ENCODE measurements around the gene ABHD2.
"Not testable (repeated sequence)": the region's sequence is repeated elsewhere in the genome, so short reads cannot be mapped to it uniquely, and the experiment has no call there.

Gene ABHD2

GRCh38 chr15:89099968-89100367, 11.7 kb downstream of the ABHD2 start:
- DNase-seq = no peak

GRCh38 chr15:89101302-89102193, 13.3 kb downstream of the ABHD2 start:
- DNase-seq = no peak

- no peak for DNase-seq
Observed at GRCh38 chr15:89103481-89104171, 15.4 kb downstream of the ABHD2 start.

GRCh38 chr15:89104172-89104564, 15.9 kb downstream of the ABHD2 start:
- no peak for DNase-seq

GRCh38 chr15:89105147-89105546, 16.9 kb downstream of the ABHD2 start:
- DNase-seq = no peak

- no peak for DNase-seq
Observed at GRCh38 chr15:89106200-89106599, 17.9 kb downstream of the ABHD2 start.

GRCh38 chr15:89107984-89108383, 19.7 kb downstream of the ABHD2 start:
- no peak for DNase-seq

GRCh38 chr15:89108835-89109234, 20.6 kb downstream of the ABHD2 start:
- no peak for DNase-seq

GRCh38 chr15:89109238-89109637, 21.0 kb downstream of the ABHD2 start:
- DNase-seq = no peak

GRCh38 chr15:89110060-89110459, 21.8 kb downstream of the ABHD2 start:
- DNase-seq = no peak

GRCh38 chr15:89111352-89111751, 23.1 kb downstream of the ABHD2 start:
- DNase-seq = no peak

GRCh38 chr15:89111961-89112340, 23.7 kb downstream of the ABHD2 start:
- DNase-seq = no peak

GRCh38 chr15:89112341-89112971, 24.2 kb downstream of the ABHD2 start:
- DNase-seq = no peak

GRCh38 chr15:89113296-89114024, 25.2 kb downstream of the ABHD2 start:
- DNase-seq = no peak

- no peak for DNase-seq
Observed at GRCh38 chr15:89114990-89115389, 26.7 kb downstream of the ABHD2 start.

GRCh38 chr15:89115547-89115946, 27.3 kb downstream of the ABHD2 start:
- no peak for DNase-seq

- no peak for DNase-seq
Observed at GRCh38 chr15:89116404-89116803, 28.1 kb downstream of the ABHD2 start.

GRCh38 chr15:89117790-89118189, 29.5 kb downstream of the ABHD2 start:
- DNase-seq = no peak

- peak; percentile 56 to 62 for DNase-seq
Observed at GRCh38 chr15:89118481-89118989, 30.3 kb downstream of the ABHD2 start.

- DNase-seq = no peak
Observed at GRCh38 chr15:89119489-89120478, 31.5 kb downstream of the ABHD2 start.

GRCh38 chr15:89120479-89121000, 32.3 kb downstream of the ABHD2 start:
- not testable (repeated sequence) for DNase-seq

Measured in Kasumi-1 (cell line).